ENCODE data around the gene DUOX2. TPM values are rescaled to one million over a fixed set of nuclear protein-coding genes. Genes with fewer than 3 reads are reported as not detected.
A peak's percentile ranks its signal among the peaks of the same experiment; 100 is the strongest.

DUOX2 gene
- total RNA-seq, 1 donor from 2014 or later: 0.02 TPM

DNA sequence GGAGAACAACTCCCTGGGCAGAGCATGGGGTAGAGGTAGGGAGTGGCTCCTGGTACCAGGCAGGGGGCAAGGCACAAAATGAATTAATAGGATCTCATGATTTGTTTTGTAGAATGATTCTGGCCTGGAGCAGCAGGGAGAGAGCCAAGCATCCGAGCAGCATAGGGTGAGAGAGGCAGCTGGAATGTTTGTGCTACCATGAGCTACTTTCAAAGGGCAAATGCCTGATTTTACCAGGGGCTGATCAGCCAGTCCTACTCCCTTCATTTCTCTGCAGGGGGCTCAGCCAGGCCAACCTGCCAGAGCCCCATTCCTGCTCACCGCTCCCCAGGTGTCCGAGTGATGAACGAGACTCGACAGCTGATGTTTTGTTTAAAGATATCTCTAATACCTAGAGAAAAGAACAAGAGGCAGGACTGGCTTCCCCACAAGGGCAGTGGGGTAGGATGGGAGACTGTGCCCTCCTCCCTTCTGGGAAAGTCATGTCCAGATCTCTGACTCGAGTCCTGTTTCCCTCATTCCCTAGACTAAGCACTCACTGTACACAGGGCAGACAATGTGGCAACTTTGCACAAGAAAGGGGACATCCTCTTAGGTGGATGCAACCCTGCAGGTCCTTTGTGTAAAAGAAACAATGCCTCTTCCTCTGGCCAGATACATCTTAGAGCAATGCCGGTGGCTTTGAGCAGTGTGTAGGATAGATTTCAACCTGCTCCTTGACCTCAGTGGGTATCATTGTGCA is 12.9 kb downstream of the DUOX2 start:
- peak overlapping the region; percentile 75 for H3K27ac Mint-ChIP-seq (ENCODE audit: unreplicated experiment)
- DNase-seq (ENCODE audit: low read depth, low spot score): no peak
- no peaks in the 10 kb centered on the region for H3K36me3 Mint-ChIP-seq (ENCODE audit: low read depth)
- peaks cover 6% of the 10 kb centered on the region for H3K27me3 Mint-ChIP-seq (ENCODE audit: low read depth)
- no peak overlapping the region for H3K4me3 Mint-ChIP-seq
- H3K9me3 Mint-ChIP-seq: no peaks in the 10 kb centered on the region
- TF ChIP-seq, protein P1, sequence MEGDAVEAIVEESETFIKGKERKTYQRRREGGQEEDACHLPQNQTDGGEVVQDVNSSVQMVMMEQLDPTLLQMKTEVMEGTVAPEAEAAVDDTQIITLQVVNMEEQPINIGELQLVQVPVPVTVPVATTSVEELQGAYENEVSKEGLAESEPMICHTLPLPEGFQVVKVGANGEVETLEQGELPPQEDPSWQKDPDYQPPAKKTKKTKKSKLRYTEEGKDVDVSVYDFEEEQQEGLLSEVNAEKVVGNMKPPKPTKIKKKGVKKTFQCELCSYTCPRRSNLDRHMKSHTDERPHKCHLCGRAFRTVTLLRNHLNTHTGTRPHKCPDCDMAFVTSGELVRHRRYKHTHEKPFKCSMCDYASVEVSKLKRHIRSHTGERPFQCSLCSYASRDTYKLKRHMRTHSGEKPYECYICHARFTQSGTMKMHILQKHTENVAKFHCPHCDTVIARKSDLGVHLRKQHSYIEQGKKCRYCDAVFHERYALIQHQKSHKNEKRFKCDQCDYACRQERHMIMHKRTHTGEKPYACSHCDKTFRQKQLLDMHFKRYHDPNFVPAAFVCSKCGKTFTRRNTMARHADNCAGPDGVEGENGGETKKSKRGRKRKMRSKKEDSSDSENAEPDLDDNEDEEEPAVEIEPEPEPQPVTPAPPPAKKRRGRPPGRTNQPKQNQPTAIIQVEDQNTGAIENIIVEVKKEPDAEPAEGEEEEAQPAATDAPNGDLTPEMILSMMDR (conservative IDR thresholded peaks at IDR 0.05): no peak
- peaks cover 6% of the 10 kb centered on the region for H3K4me1 Mint-ChIP-seq

DNA sequence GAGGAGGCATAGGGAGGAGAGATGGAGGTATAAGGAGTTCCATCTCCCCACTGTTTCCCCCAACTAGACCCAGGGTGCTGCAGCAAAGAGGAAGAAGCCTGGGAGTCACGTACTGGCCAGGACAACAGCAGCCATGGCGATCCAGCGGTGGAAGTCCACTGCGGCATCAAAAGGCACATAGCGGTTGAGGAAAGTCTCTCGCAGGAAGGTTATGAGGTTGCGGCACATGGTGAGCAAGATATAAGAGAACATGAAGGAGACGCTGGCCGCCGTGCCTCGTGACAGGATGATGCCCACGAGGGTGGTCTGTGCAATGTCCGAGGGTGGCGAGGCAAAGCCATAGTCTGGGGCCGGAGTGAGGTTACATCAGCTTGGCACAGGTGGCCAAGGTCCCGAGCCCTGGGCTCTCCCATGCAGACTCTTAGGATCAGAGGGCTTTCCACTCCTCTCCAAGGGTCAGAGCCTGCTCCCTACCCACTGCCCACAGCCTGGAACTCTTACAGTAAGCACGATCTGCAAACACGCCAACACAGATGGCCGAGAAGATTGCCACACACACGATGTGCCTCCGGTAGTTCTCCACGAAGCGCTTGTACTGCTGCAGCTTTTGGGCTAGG is 14.3 kb downstream of the DUOX2 start:
- TF ChIP-seq, protein P1 (conservative IDR thresholded peaks at IDR 0.05): no peak
- Mint-ChIP-seq H3K4me3 (no peak overlapping the region), H3K4me1 (peaks cover 6% of the 10 kb centered on the region), H3K27me3 (ENCODE audit: low read depth) (peaks cover 6% of the 10 kb centered on the region), H3K27ac (ENCODE audit: unreplicated experiment) (no peak overlapping the region), H3K9me3 (no peaks in the 10 kb centered on the region), H3K36me3 (ENCODE audit: low read depth) (no peaks in the 10 kb centered on the region)
- DNase-seq (ENCODE audit: low read depth, low spot score): no peak

DNA sequence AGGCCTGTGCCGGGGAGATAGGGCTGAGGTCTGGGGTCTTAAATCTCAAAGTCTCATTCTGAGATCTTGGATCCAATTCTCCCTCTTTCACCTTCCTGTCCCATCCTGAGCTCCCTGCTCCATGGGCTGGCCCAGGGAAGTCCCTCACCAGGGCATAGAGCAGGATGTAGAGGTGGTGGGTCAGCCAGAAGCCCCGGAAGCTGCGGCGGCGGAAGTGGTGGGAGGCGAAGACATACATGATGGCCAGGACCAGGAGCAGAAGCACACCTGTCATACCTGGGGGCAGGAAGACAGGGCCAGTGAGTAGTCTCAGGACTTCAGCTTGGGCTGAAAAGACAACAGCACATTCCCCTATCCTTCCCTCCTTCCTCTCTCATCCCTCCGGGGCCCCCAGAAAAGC is 16.5 kb downstream of the DUOX2 start:
- Mint-ChIP-seq H3K4me1 (no peaks in the 10 kb centered on the region), H3K27ac (ENCODE audit: unreplicated experiment) (no peak overlapping the region), H3K36me3 (ENCODE audit: low read depth) (no peaks in the 10 kb centered on the region), H3K27me3 (ENCODE audit: low read depth) (peaks cover 2% of the 10 kb centered on the region), H3K4me3 (no peak overlapping the region), H3K9me3 (no peaks in the 10 kb centered on the region)
- DNase-seq (ENCODE audit: low read depth, low spot score): no peak
- TF ChIP-seq, protein P1 (conservative IDR thresholded peaks at IDR 0.05): no peak

DNA sequence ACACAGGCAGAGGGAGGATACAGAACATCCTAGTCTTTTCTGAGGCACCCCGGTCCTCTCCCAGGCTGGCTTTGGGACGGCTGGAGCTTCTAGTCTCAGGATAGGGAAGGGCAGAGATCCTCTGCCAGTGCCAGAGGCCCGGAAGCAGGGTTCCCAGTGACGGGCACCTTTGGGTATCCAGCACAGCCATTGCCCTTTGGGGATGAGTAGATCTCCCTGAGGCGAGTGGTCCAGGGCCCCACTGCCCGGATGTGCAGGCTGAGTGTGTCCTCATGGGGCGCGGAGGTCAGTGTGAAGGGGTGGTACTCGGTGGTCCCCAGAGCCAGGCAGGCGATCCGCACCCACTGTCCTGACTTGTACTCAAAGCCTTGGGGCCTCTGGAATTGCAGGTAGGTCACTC is 18.3 kb downstream of the DUOX2 start:
- TF ChIP-seq, protein P1 (conservative IDR thresholded peaks at IDR 0.05): no peak
- Mint-ChIP-seq H3K4me1 (no peaks in the 10 kb centered on the region), H3K4me3 (no peak overlapping the region), H3K36me3 (ENCODE audit: low read depth) (no peaks in the 10 kb centered on the region), H3K27ac (ENCODE audit: unreplicated experiment) (no peak overlapping the region), H3K9me3 (no peaks in the 10 kb centered on the region), H3K27me3 (ENCODE audit: low read depth) (peaks cover 16% of the 10 kb centered on the region)
- DNase-seq (ENCODE audit: low read depth, low spot score): no peak

DNA sequence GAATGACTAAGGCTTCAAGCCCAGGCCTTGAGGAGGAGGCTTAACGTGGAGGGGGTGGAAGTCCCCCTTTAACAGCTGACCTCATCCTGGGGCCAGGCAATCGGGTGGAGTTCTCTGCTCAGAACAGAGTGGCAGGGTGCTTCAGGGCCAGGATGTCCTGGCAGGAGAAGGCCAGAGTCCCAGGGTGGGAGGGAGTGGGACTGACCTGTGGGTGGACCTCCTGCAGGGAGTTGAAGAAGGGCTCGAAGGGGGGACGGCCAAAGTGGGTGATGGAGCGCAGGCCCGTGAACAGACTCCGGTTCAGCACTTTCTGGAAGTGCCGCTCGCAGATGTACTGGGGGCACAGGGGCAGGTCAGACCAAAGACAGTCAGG is 19.6 kb downstream of the DUOX2 start:
- Mint-ChIP-seq H3K4me3 (no peak overlapping the region), H3K36me3 (ENCODE audit: low read depth) (no peaks in the 10 kb centered on the region), H3K27ac (ENCODE audit: unreplicated experiment) (no peak overlapping the region), H3K27me3 (ENCODE audit: low read depth) (peaks cover 25% of the 10 kb centered on the region), H3K9me3 (no peaks in the 10 kb centered on the region), H3K4me1 (no peaks in the 10 kb centered on the region)
- no peak for DNase-seq (ENCODE audit: low read depth, low spot score)
- TF ChIP-seq, protein P1 (conservative IDR thresholded peaks at IDR 0.05): no peak
